OCI-LY7 (cell line): ENCODE results near the gene TRIM41. TPM values are rescaled to one million over a fixed set of nuclear protein-coding genes. Genes with fewer than 3 reads are reported as not detected.

ENCODE experiments used
- BruUV-seq: library from RNA; stranded (reverse); fragments of 400-500 nt; replicated peaks from 2 replicates; lab custom pipeline; 2021; lab: Mats Ljungman, UMichigan
- CTCF ChIA-PET: fragments of 300-600 bp; sonication (Branson Sonifier 250); formaldehyde crosslinking; loops from one replicate; lab custom pipeline; 2022; ENCODE audit warnings: antibody characterized with exemption; ENCODE audit not compliant: unreplicated experiment; lab: Charles Lee
- POLR2A ChIA-PET: fragments of 300-600 bp; sonication (Branson Sonifier 250); formaldehyde crosslinking; loops from one replicate; lab custom pipeline; 2022; ENCODE audit warnings: antibody characterized with exemption; lab: Charles Lee
- DNase-seq: peaks from one replicate; pipeline ENCODE4 v3.0.0-alpha.2; 2015; ENCODE audit warnings: low spot score
- H2AFZ ChIP-seq: fragments of 200-600 bp; sonication (generic), shearing (Covaris generic); 2 replicates; pipeline ENCODE4 v1.6.1; 2014; ENCODE audit warnings: mild to moderate bottlenecking, antibody characterized with exemption, low read length, moderate library complexity
- H3K27ac ChIP-seq: fragments of 200-600 bp; sonication (generic); 2 replicates; pipeline ENCODE4 v1.5.1; 2014; ENCODE audit warnings: mixed run types, low read depth, mild to moderate bottlenecking, moderate library complexity, low read length, inconsistent platforms; ENCODE audit not compliant: poor library complexity, severe bottlenecking
- H3K36me3 ChIP-seq: fragments of 200-600 bp; sonication (generic); 2 replicates; pipeline ENCODE4 v1.6.1; 2014; ENCODE audit warnings: mild to moderate bottlenecking, antibody characterized with exemption, low read length, moderate library complexity, mixed read lengths; ENCODE audit not compliant: insufficient read depth
- H3K4me1 ChIP-seq: fragments of 200-600 bp; sonication (generic); 2 replicates; pipeline ENCODE4 v1.5.1; 2014; ENCODE audit warnings: mild to moderate bottlenecking, low read length; ENCODE audit not compliant: insufficient read depth, poor library complexity, severe bottlenecking
- H3K4me2 ChIP-seq: fragments of 200-600 bp; sonication (generic); 2 replicates; pipeline ENCODE4 v1.6.1; 2014; ENCODE audit warnings: mild to moderate bottlenecking, low read length
- H3K4me3 ChIP-seq: fragments of 200-600 bp; sonication (generic); 2 replicates; pipeline ENCODE4 v1.5.1; 2014; ENCODE audit warnings: mild to moderate bottlenecking, low read depth, low read length; ENCODE audit not compliant: poor library complexity, severe bottlenecking
- H3K79me2 ChIP-seq: fragments of 200-600 bp; sonication (generic); 2 replicates; pipeline ENCODE4 v1.6.1; 2016; ENCODE audit warnings: low read depth, mild to moderate bottlenecking, low read length, moderate library complexity, mixed read lengths; ENCODE audit not compliant: insufficient read depth
- H3K9me2 ChIP-seq: fragments of 200-600 bp; sonication (generic); 2 replicates; pipeline ENCODE4 v1.6.1; 2016; ENCODE audit warnings: mild to moderate bottlenecking, low read length, mixed read lengths; ENCODE audit not compliant: insufficient read depth
- H3K9me3 ChIP-seq: fragments of 200-600 bp; sonication (generic); 2 replicates; pipeline ENCODE4 v1.6.1; 2014; ENCODE audit warnings: mild to moderate bottlenecking, mixed run types, low read length, mixed read lengths
- H4K20me1 ChIP-seq: fragments of 200-600 bp; sonication (generic); 2 replicates; pipeline ENCODE4 v1.6.1; 2014; ENCODE audit warnings: mild to moderate bottlenecking, antibody characterized with exemption, low read length, moderate library complexity, mixed read lengths; ENCODE audit not compliant: insufficient read depth
- CTCF ChIP-seq: fragments of 200-600 bp; sonication (generic); conservative IDR thresholded peaks from 2 replicates; pipeline ENCODE4 v1.5.1; 2014; ENCODE audit warnings: mild to moderate bottlenecking, antibody characterized with exemption, low read length, moderate library complexity, mixed read lengths
- EZH2phosphoT487 ChIP-seq: fragments of 200-600 bp; sonication (generic); IDR thresholded peaks from 2 replicates; pipeline ENCODE4 v1.6.1; 2018; ENCODE audit warnings: low read depth, borderline replicate concordance, mild to moderate bottlenecking, mixed run types, antibody characterized with exemption, low read length, moderate library complexity, mixed read lengths
- intact Hi-C: fragments of 100-400 bp; cut with micrococcal nuclease; formaldehyde crosslinking; loops from one replicate; pipeline ENCODE4 v1.10.0; 2022; ENCODE audit not compliant: unreplicated experiment
- total RNA-seq, 2 experiments: library from RNA; depleted of rRNA in 1 of 2; stranded (reverse); fragments of >200 nt in 1 of 2; shearing (Covaris generic) in 1 of 2; gene quantifications; 2 replicates each; pipeline ENCODE4 v1.2.3, GENCODE V29; 2014 to 2022

TRIM41 gene
- total RNA-seq, 2 experiments from 2014 or later: 30.2 to 73.4 TPM

GRCh38 chr5:181189363-181189961 lies 33.6 kb upstream of the TRIM41 start:
- Histone ChIP-seq H3K79me2 (peaks cover 8% of the 10 kb centered on the region; the same call in 1 of the 2 replicates), H3K27ac (peak overlapping the region; percentile 82), H2AFZ (peak overlapping the region; percentile 75; the same call in 1 of the 2 replicates), H3K9me2 (no peaks in the 10 kb centered on the region), H3K4me1 (peaks cover 33% of the 10 kb centered on the region), H4K20me1 (no peaks in the 10 kb centered on the region), H3K9me3 (no peaks in the 10 kb centered on the region), H3K4me2 (peak overlapping the region; percentile 85), H3K36me3 (no peaks in the 10 kb centered on the region), H3K4me3 (peak overlapping the region; percentile 69)
- TF ChIP-seq EZH2phosphoT487: no peak
- TF ChIP-seq CTCF: no peak
- POLR2A ChIA-PET: interaction anchor here (0.7 to 3.3 kb wide), 10 partner anchors 10 to 329 kb away, joined by 3 to 25 read pairs (median 5); partner anchors contain the start of genes TRIM41 and ZFP62
- CTCF ChIA-PET: interaction anchor here (1.0 to 1.2 kb wide), 3 partner anchors 19 to 379 kb away, joined by 3 read pairs; no protein-coding TSS in a partner anchor
- intact Hi-C loops: no loop called here
- DNase-seq: peak; percentile 67
- no TSS peak for BruUV-seq

- TF ChIP-seq EZH2phosphoT487: no peak
- no peak for TF ChIP-seq CTCF
- ChIA-PET POLR2A (interaction anchor here (0.7 to 3.3 kb wide), 9 partner anchors 9 to 38 kb away, joined by 3 to 25 read pairs (median 6); partner anchors contain the start of gene TRIM41), CTCF (interaction anchor here (0.6 to 1.2 kb wide), 3 partner anchors 17 to 27 kb away, joined by 3 to 5 read pairs (median 3); no protein-coding TSS in a partner anchor)
- intact Hi-C loops: no loop called here
- peaks cover 8% of the 10 kb centered on the region; the same call in 1 of the 2 replicates for H3K79me2 ChIP-seq
- no TSS peak for BruUV-seq
- H2AFZ ChIP-seq: peak overlapping the region; percentile 75
- H3K4me3 ChIP-seq: peak overlapping the region; percentile 69
- no peaks in the 10 kb centered on the region for H4K20me1 ChIP-seq
- H3K27ac ChIP-seq: peak overlapping the region; percentile 82
- no peaks in the 10 kb centered on the region for H3K9me2 ChIP-seq
- no peaks in the 10 kb centered on the region for H3K36me3 ChIP-seq
- H3K9me3 ChIP-seq: no peaks in the 10 kb centered on the region
- peaks cover 27% of the 10 kb centered on the region for H3K4me1 ChIP-seq
- H3K4me2 ChIP-seq: peak overlapping the region; percentile 85
- DNase-seq: peak; percentile 40
These were observed 32.9 kb upstream of the TRIM41 start for GRCh38 chr5:181189962-181190710.
